GM12878 (cell line): ENCODE data around the gene ADAM30. TPM values are rescaled to one million over a fixed set of nuclear protein-coding genes. Genes with fewer than 3 reads are reported as not detected.

Experiments
- ATAC-seq: fragments of 200-7000 bp; cut with Tn5 transposase; 3 replicates; pipeline ENCODE4 v1.9.1; 2020; ENCODE audit warnings: mild to moderate bottlenecking, moderate library complexity
- BruUV-seq: library from RNA; stranded (reverse); fragments of 400-500 nt; replicated peaks from 2 replicates; lab custom pipeline; 2021; lab: Mats Ljungman, UMichigan
- CTCF ChIA-PET: fragments of 300-600 bp; sonication (Branson Sonifier 250); formaldehyde crosslinking; extraction: SDS; loops from one replicate; lab custom pipeline; 2021; ENCODE audit warnings: inconsistent platforms; lab: Yijun Ruan, JAX
- POLR2A ChIA-PET: fragments of 350-600 bp; formaldehyde crosslinking; extraction: SDS; loops from one replicate; lab custom pipeline; 2021; ENCODE audit warnings: inconsistent platforms; lab: Charles Lee
- RAD21 ChIA-PET: fragments of 300-600 bp; sonication (Branson Sonifier 250); formaldehyde crosslinking; loops from one replicate; lab custom pipeline; 2023; ENCODE audit warnings: antibody characterized with exemption; ENCODE audit not compliant: unreplicated experiment; lab: Charles Lee
- SMC1A ChIA-PET: fragments of 300-600 bp; sonication (Branson Sonifier 250); formaldehyde crosslinking; loops from one replicate; lab custom pipeline; 2023; ENCODE audit not compliant: unreplicated experiment, uncharacterized antibody; lab: Charles Lee
- DNase-seq: peaks from one replicate; pipeline ENCODE4 v3.0.0-alpha.2; 2011; ENCODE audit warnings: low read depth, low spot score
- FAIRE-seq: peaks from 3 replicates; lab custom pipeline; 2011; peaks lifted over from hg19 to GRCh38; lab: Jason Lieb, UNC
- H2AFZ ChIP-seq: 2 replicates; pipeline ENCODE4 v1.6.0; 2011; ENCODE audit warnings: low read depth, low read length, control low read depth; ENCODE audit not compliant: control insufficient read depth
- H3K27ac ChIP-seq: 2 replicates; pipeline ENCODE4 v1.5.1; 2011; ENCODE audit warnings: control low read depth; ENCODE audit not compliant: control insufficient read depth, insufficient read depth
- H3K27me3 ChIP-seq, 2 experiments: replicated peaks in 1 of 2; 2 replicates each; pipeline versions ENCODE4 v1.6.0 to v1.6.1; 2011; ENCODE audit warnings: low read length in 1 of 2; ENCODE audit not compliant: control insufficient read depth in 2 of 2, insufficient read depth in 2 of 2
- H3K36me3 ChIP-seq, 2 experiments: 2 replicates each; pipeline ENCODE4 v1.5.1; 2011; ENCODE audit warnings: low read length in 1 of 2; ENCODE audit not compliant: control insufficient read depth in 2 of 2, insufficient read depth in 2 of 2
- H3K4me1 ChIP-seq: 2 replicates; pipeline ENCODE4 v1.6.1; 2011; ENCODE audit warnings: mild to moderate bottlenecking, low read length, moderate library complexity, mixed read lengths; ENCODE audit not compliant: control insufficient read depth, insufficient read depth
- H3K4me2 ChIP-seq: 2 replicates; pipeline ENCODE4 v1.6.0; 2011; ENCODE audit warnings: control low read depth; ENCODE audit not compliant: control insufficient read depth, insufficient read depth
- H3K4me3 ChIP-seq: fragments of 200-600 bp; sonication (generic); 2 replicates; pipeline ENCODE4 v1.5.1; 2016
- H3K79me2 ChIP-seq: 2 replicates; pipeline ENCODE4 v1.6.0; 2011; ENCODE audit warnings: low read length; ENCODE audit not compliant: control insufficient read depth, insufficient read depth
- H3K9ac ChIP-seq: 2 replicates; pipeline ENCODE4 v1.8.0; 2011; ENCODE audit warnings: low read length, control low read depth, mixed read lengths; ENCODE audit not compliant: control insufficient read depth, insufficient read depth
- H3K9me3 ChIP-seq: replicated peaks from 3 replicates; pipeline ENCODE4 v1.5.1; 2011; ENCODE audit warnings: mild to moderate bottlenecking, low read length; ENCODE audit not compliant: control insufficient read depth, insufficient read depth
- H4K20me1 ChIP-seq: 2 replicates; pipeline ENCODE4 v1.6.0; 2011; ENCODE audit not compliant: control insufficient read depth, insufficient read depth
- BRCA1 ChIP-seq: IDR thresholded peaks from 2 replicates; pipeline ENCODE4 v1.6.1; 2011; ENCODE audit warnings: low read depth, low read length, improper control_type of control experiment
- FOS ChIP-seq: IDR thresholded peaks from 3 replicates; pipeline ENCODE4 v1.6.1; 2011; ENCODE audit warnings: borderline replicate concordance; ENCODE audit not compliant: insufficient read length; ENCODE audit errors: extremely low read depth
- NBN ChIP-seq: fragments of 450-650 bp; IDR thresholded peaks from 2 replicates; pipeline ENCODE4 v1.6.1; 2016
- NFYA ChIP-seq: IDR thresholded peaks from 2 replicates; pipeline ENCODE4 v1.6.1; 2011; ENCODE audit warnings: low read depth, mild to moderate bottlenecking, low read length, improper control_type of control experiment, borderline replicate concordance
- PAX5 ChIP-seq: IDR thresholded peaks from 2 replicates; pipeline ENCODE4 v1.6.1; 2011; ENCODE audit warnings: low read depth, low read length, borderline replicate concordance
- PAX8 ChIP-seq: fragments of 450-650 bp; IDR thresholded peaks from 2 replicates; pipeline ENCODE4 v1.6.1; 2017; ENCODE audit warnings: mild to moderate bottlenecking, moderate library complexity
- TCF3 ChIP-seq: IDR thresholded peaks from 2 replicates; pipeline ENCODE4 v1.6.1; 2012; ENCODE audit warnings: low read depth, mild to moderate bottlenecking, low read length, borderline replicate concordance; ENCODE audit not compliant: insufficient read depth
- ZBED1 ChIP-seq: IDR thresholded peaks from 2 replicates; pipeline ENCODE4 v1.6.1; 2016; ENCODE audit warnings: borderline replicate concordance
- WGBS: methylation state at CpG from one replicate; pipeline ENCODE4 v1.1.6; 2016; ENCODE audit warnings: low lambda C conversion rate; ENCODE audit not compliant: insufficient replicate concordance, insufficient coverage; ENCODE audit errors: missing lambda C conversion rate; 5-methylcytosine and 5-hydroxymethylcytosine counted together
- in situ Hi-C: fragments of 300-500 bp; cut with MboI; formaldehyde crosslinking; loops from 9 replicates; pipeline ENCODE4 v1.14.3; 2018; ENCODE audit warnings: mixed read lengths
- intact Hi-C: fragments of 100-400 bp; cut with micrococcal nuclease; formaldehyde crosslinking; loops from one replicate; pipeline ENCODE4 v1.14.2; 2022; ENCODE audit not compliant: unreplicated experiment
- polyA plus RNA-seq, 11 experiments: library from polyadenylated mRNA; depleted of rRNA in 4 of 11; unstranded in 6 of 11; stranded (reverse) in 5 of 11; fragments of >200 nt; fragmentation: Nextera tagmentation in 4 of 11; fragmentation: Illumina TruSeq in 1 of 11; extraction: Ambion mirVana in 4 of 11; extraction: Trizol in 1 of 11; gene quantifications; 1 replicate in 1 of 11; 2 replicates in 10 of 11; pipeline versions ENCODE4 v1.2.1 to v1.2.3, GENCODE V29; 2011 to 2016; ENCODE audit warnings: inconsistent platforms in 2 of 11, missing spikeins in 2 of 11, low read depth in 1 of 11
- total RNA-seq, 4 experiments: library from RNA; depleted of rRNA in 3 of 4; stranded (reverse); fragments of >200 nt in 3 of 4; fragmentation: Illumina TruSeq in 1 of 4; extraction: Trizol in 1 of 4; gene quantifications; 2 replicates each; pipeline versions ENCODE4 v1.2.1 to v1.2.3, GENCODE V29; 2013 to 2021
- TF ChIP-seq, protein P1 (sequence below): IDR thresholded peaks from 2 replicates; pipeline ENCODE4 v1.6.1; 2012; ENCODE audit warnings: improper control_type of control experiment, low read depth, low read length; ENCODE audit not compliant: insufficient replicate concordance
- TF ChIP-seq, protein P2 (sequence below): fragments of 450-650 bp; IDR thresholded peaks from 2 replicates; pipeline ENCODE4 v1.6.1; 2016; ENCODE audit warnings: mild to moderate bottlenecking
- TF ChIP-seq, protein P3 (sequence below): fragments of 450-650 bp; IDR thresholded peaks from 2 replicates; pipeline ENCODE4 v1.6.1; 2017; ENCODE audit warnings: antibody characterized with exemption, mild to moderate bottlenecking, moderate library complexity
- TF ChIP-seq, protein P4 (sequence below): fragments of 450-650 bp; IDR thresholded peaks from 2 replicates; pipeline ENCODE4 v1.6.1; 2017; ENCODE audit warnings: borderline replicate concordance

ADAM30 gene
- total and polyA plus RNA-seq, 10 of the 15 experiments (the other 5 are each of a cell fraction or from before 2014, with no cell fraction given), result not detected

DNA sequence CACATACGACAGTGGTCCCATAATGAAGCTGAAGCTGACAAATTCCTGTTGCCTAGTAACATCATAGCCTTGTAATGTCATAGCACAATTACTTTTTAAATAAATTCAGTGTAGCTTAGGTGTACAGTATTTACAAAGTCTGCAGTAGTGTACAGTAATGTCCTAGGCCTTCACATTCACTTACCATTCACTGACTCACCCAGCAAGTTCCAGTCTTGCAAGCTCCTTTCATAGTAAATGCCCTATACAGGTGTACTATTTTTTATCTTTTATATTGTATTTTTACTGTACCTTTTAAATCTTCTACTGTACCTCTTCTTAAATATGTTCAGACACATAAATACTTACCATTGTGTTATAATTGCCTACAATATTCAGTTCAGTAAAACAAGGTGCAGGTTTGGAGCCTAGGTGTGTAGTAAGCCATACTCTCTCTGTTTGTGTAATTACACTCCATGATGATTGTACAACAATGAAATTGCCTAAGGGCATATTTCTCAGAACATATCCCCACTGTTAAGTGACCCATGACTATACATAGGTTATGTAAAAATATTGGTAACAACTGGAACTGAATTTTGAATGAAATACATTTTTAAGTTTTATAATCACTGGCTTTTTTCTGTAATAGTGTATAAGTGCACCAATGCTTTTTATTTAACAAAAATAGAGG, 33.5 kb upstream of the ADAM30 start:
- FAIRE-seq (no peak), DNase-seq (no peak), ATAC-seq (no peak)
- no peaks in the 10 kb centered on the region for H3K9me3 ChIP-seq
- no peaks in the 10 kb centered on the region for H3K4me1 ChIP-seq
- ChIA-PET CTCF (no interaction called here), RAD21 (no interaction called here), POLR2A (no interaction called here), SMC1A (no interaction called here)
- H3K27me3 ChIP-seq, result no peaks in the 10 kb centered on the region
- no peaks in the 10 kb centered on the region for H4K20me1 ChIP-seq
- H3K27ac ChIP-seq, result no peak overlapping the region
- H3K9ac ChIP-seq, result no peak overlapping the region
- in situ Hi-C loops (loop anchor here (10.0 kb wide), 1 partner anchor 55 kb away; no protein-coding TSS in a partner anchor), intact Hi-C loops (no loop called here)
- H3K36me3 ChIP-seq, result no peaks in the 10 kb centered on the region
- H3K79me2 ChIP-seq, result no peaks in the 10 kb centered on the region
- no peak overlapping the region for H3K4me3 ChIP-seq
- BruUV-seq, result no TSS peak
- 97% methylated on average over 1 of the region's 1 CpG for WGBS
- H3K4me2 ChIP-seq, result no peak overlapping the region
- no peak overlapping the region for H2AFZ ChIP-seq
- TF ChIP-seq, protein P1, sequence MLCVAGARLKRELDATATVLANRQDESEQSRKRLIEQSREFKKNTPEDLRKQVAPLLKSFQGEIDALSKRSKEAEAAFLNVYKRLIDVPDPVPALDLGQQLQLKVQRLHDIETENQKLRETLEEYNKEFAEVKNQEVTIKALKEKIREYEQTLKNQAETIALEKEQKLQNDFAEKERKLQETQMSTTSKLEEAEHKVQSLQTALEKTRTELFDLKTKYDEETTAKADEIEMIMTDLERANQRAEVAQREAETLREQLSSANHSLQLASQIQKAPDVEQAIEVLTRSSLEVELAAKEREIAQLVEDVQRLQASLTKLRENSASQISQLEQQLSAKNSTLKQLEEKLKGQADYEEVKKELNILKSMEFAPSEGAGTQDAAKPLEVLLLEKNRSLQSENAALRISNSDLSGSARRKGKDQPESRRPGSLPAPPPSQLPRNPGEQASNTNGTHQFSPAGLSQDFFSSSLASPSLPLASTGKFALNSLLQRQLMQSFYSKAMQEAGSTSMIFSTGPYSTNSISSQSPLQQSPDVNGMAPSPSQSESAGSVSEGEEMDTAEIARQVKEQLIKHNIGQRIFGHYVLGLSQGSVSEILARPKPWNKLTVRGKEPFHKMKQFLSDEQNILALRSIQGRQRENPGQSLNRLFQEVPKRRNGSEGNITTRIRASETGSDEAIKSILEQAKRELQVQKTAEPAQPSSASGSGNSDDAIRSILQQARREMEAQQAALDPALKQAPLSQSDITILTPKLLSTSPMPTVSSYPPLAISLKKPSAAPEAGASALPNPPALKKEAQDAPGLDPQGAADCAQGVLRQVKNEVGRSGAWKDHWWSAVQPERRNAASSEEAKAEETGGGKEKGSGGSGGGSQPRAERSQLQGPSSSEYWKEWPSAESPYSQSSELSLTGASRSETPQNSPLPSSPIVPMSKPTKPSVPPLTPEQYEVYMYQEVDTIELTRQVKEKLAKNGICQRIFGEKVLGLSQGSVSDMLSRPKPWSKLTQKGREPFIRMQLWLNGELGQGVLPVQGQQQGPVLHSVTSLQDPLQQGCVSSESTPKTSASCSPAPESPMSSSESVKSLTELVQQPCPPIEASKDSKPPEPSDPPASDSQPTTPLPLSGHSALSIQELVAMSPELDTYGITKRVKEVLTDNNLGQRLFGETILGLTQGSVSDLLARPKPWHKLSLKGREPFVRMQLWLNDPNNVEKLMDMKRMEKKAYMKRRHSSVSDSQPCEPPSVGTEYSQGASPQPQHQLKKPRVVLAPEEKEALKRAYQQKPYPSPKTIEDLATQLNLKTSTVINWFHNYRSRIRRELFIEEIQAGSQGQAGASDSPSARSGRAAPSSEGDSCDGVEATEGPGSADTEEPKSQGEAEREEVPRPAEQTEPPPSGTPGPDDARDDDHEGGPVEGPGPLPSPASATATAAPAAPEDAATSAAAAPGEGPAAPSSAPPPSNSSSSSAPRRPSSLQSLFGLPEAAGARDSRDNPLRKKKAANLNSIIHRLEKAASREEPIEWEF, result no peak
- TF ChIP-seq NFYA (no peak), TCF3 (no peak), PAX5 (no peak), PAX8 (no peak), BRCA1 (no peak), ZBED1 (no peak), NBN (no peak), FOS (no peak)
- TF ChIP-seq, protein P2, sequence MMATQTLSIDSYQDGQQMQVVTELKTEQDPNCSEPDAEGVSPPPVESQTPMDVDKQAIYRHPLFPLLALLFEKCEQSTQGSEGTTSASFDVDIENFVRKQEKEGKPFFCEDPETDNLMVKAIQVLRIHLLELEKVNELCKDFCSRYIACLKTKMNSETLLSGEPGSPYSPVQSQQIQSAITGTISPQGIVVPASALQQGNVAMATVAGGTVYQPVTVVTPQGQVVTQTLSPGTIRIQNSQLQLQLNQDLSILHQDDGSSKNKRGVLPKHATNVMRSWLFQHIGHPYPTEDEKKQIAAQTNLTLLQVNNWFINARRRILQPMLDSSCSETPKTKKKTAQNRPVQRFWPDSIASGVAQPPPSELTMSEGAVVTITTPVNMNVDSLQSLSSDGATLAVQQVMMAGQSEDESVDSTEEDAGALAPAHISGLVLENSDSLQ, result no peak
- TF ChIP-seq, protein P3, sequence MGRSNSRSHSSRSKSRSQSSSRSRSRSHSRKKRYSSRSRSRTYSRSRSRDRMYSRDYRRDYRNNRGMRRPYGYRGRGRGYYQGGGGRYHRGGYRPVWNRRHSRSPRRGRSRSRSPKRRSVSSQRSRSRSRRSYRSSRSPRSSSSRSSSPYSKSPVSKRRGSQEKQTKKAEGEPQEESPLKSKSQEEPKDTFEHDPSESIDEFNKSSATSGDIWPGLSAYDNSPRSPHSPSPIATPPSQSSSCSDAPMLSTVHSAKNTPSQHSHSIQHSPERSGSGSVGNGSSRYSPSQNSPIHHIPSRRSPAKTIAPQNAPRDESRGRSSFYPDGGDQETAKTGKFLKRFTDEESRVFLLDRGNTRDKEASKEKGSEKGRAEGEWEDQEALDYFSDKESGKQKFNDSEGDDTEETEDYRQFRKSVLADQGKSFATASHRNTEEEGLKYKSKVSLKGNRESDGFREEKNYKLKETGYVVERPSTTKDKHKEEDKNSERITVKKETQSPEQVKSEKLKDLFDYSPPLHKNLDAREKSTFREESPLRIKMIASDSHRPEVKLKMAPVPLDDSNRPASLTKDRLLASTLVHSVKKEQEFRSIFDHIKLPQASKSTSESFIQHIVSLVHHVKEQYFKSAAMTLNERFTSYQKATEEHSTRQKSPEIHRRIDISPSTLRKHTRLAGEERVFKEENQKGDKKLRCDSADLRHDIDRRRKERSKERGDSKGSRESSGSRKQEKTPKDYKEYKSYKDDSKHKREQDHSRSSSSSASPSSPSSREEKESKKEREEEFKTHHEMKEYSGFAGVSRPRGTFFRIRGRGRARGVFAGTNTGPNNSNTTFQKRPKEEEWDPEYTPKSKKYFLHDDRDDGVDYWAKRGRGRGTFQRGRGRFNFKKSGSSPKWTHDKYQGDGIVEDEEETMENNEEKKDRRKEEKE, result no peak
- TF ChIP-seq, protein P4, sequence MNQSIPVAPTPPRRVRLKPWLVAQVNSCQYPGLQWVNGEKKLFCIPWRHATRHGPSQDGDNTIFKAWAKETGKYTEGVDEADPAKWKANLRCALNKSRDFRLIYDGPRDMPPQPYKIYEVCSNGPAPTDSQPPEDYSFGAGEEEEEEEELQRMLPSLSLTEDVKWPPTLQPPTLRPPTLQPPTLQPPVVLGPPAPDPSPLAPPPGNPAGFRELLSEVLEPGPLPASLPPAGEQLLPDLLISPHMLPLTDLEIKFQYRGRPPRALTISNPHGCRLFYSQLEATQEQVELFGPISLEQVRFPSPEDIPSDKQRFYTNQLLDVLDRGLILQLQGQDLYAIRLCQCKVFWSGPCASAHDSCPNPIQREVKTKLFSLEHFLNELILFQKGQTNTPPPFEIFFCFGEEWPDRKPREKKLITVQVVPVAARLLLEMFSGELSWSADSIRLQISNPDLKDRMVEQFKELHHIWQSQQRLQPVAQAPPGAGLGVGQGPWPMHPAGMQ, result no peak
